Measurements from ENCODE around the gene EXOG. TPM values are rescaled to one million over a fixed set of nuclear protein-coding genes. Genes with fewer than 3 reads are reported as not detected.

The EXOG gene
- total RNA-seq, 1 experiment from 2014 or later, result 12.5 TPM

- Histone ChIP-seq H3K4me1 (ENCODE audit: control insufficient read depth, insufficient read depth, low read length) (no peaks in the 10 kb centered on the region), H3K9me3 (ENCODE audit: control insufficient read depth, insufficient read depth, low read depth, low read length) (no peaks in the 10 kb centered on the region), H3K4me3 (ENCODE audit: low read depth in 2 of 2, low read length in 2 of 2) (no peak overlapping the region), H3K27me3 (ENCODE audit: control insufficient read depth, insufficient read depth, low read length) (no peaks in the 10 kb centered on the region), H3K27ac (ENCODE audit: low read length) (no peak overlapping the region), H3K36me3 (ENCODE audit: control insufficient read depth, insufficient read depth, low read length) (no peaks in the 10 kb centered on the region)
- no peak for DNase-seq (ENCODE audit: low read depth, low spot score)
- ChIA-PET CTCF (interaction anchor here (1.0 kb wide), 1 partner anchor 21 kb away, joined by 3 read pairs; no protein-coding TSS in a partner anchor), POLR2A (no interaction called here)
- ATAC-seq, result no peak
- in situ Hi-C loops (cut with HindIII; ENCODE audit: low pct_unique_long_range_greater_than_20kb, low sequenced_read_pairs), result no loop called here
- intact Hi-C loops (cut with micrococcal nuclease; ENCODE audit: unreplicated experiment), result no loop called here
- TF ChIP-seq CTCF (IDR thresholded peaks at IDR 0.05) (no peak), TCF7L2 (IDR thresholded peaks at IDR 0.05; ENCODE audit: low read depth, low read length) (no peak), REST (IDR thresholded peaks at IDR 0.05; ENCODE audit: insufficient read depth in 1 of 2, low read depth in 2 of 2, low read length in 1 of 2) (no peak), POLR2AphosphoS5 (IDR thresholded peaks at IDR 0.05; ENCODE audit: low read depth, low read length) (no peak), SIN3A (IDR thresholded peaks at IDR 0.05; ENCODE audit: borderline replicate concordance, insufficient read depth, low read depth, low read length) (no peak)
- no TSS peak for BruUV-seq (replicated peaks)
Measured at GRCh38 chr3:38542401-38543298, 46.5 kb downstream of the EXOG start.

GRCh38 chr3:38543586-38543985 lies 47.4 kb downstream of the EXOG start:
- in situ Hi-C loops (cut with HindIII; ENCODE audit: low pct_unique_long_range_greater_than_20kb, low sequenced_read_pairs), result no loop called here
- Histone ChIP-seq H3K4me1 (ENCODE audit: control insufficient read depth, insufficient read depth, low read length) (no peaks in the 10 kb centered on the region), H3K27me3 (ENCODE audit: control insufficient read depth, insufficient read depth, low read length) (no peaks in the 10 kb centered on the region), H3K27ac (ENCODE audit: low read length) (no peak overlapping the region), H3K36me3 (ENCODE audit: control insufficient read depth, insufficient read depth, low read length) (no peaks in the 10 kb centered on the region), H3K9me3 (ENCODE audit: control insufficient read depth, insufficient read depth, low read depth, low read length) (no peaks in the 10 kb centered on the region), H3K4me3 (ENCODE audit: low read depth in 2 of 2, low read length in 2 of 2) (no peak overlapping the region)
- ChIA-PET POLR2A (no interaction called here), CTCF (interaction anchor here (1.0 kb wide), 1 partner anchor 22 kb away, joined by 3 read pairs; no protein-coding TSS in a partner anchor)
- DNase-seq (ENCODE audit: low read depth, low spot score) (no peak), ATAC-seq (0 out of 2 replicates have a peak, but pooled peaks have one; percentile 48)
- no TSS peak for BruUV-seq (replicated peaks)
- TF ChIP-seq REST (IDR thresholded peaks at IDR 0.05; ENCODE audit: insufficient read depth in 1 of 2, low read depth in 2 of 2, low read length in 1 of 2) (no peak), TCF7L2 (IDR thresholded peaks at IDR 0.05; ENCODE audit: low read depth, low read length) (no peak), CTCF (IDR thresholded peaks at IDR 0.05) (no peak), POLR2AphosphoS5 (IDR thresholded peaks at IDR 0.05; ENCODE audit: low read depth, low read length) (no peak), SIN3A (IDR thresholded peaks at IDR 0.05; ENCODE audit: borderline replicate concordance, insufficient read depth, low read depth, low read length) (no peak)
- intact Hi-C loops (cut with micrococcal nuclease; ENCODE audit: unreplicated experiment), result no loop called here
